Panc1 (cell line): ENCODE results near the gene KCP. TPM values are rescaled to one million over a fixed set of nuclear protein-coding genes. Genes with fewer than 3 reads are reported as not detected.
A peak's percentile ranks its signal among the peaks of the same experiment; 100 is the strongest.

Experiments
- ATAC-seq: fragments of 200-7000 bp; cut with Tn5 transposase; 2 replicates; pipeline ENCODE4 v1.9.1; 2020; ENCODE audit warnings: mild to moderate bottlenecking, moderate library complexity
- BruUV-seq: library from RNA; stranded (reverse); fragments of 400-500 nt; replicated peaks from 2 replicates; lab custom pipeline; 2021; lab: Mats Ljungman, UMichigan
- CTCF ChIA-PET: fragments of 300-600 bp; sonication (Branson Sonifier 250); formaldehyde crosslinking; loops from one replicate; lab custom pipeline; 2022; ENCODE audit warnings: antibody characterized with exemption; lab: Charles Lee
- POLR2A ChIA-PET: fragments of 300-600 bp; sonication (Branson Sonifier 250); formaldehyde crosslinking; loops from one replicate; lab custom pipeline; 2022; ENCODE audit warnings: antibody characterized with exemption; lab: Charles Lee
- DNase-seq: peaks from one replicate; pipeline ENCODE4 v3.0.0-alpha.2; 2010; ENCODE audit warnings: low read depth, low spot score
- H3K27ac ChIP-seq: 2 replicates; pipeline ENCODE4 v1.5.1; 2011; ENCODE audit warnings: mild to moderate bottlenecking, low read length, inconsistent platforms
- H3K27me3 ChIP-seq: fragments of 200-500 bp; sonication (Bioruptor generic); 2 replicates; pipeline ENCODE4 v1.6.0; 2014; ENCODE audit warnings: low read length, inconsistent platforms; ENCODE audit not compliant: control insufficient read depth, insufficient read depth
- H3K36me3 ChIP-seq: fragments of 200-500 bp; sonication (Bioruptor generic); 2 replicates; pipeline ENCODE4 v1.5.1; 2014; ENCODE audit warnings: inconsistent platforms, mild to moderate bottlenecking, low read length, moderate library complexity; ENCODE audit not compliant: control insufficient read depth, insufficient read depth
- H3K4me1 ChIP-seq: 2 replicates; pipeline ENCODE4 v1.5.1; 2011; ENCODE audit warnings: inconsistent platforms, mild to moderate bottlenecking, low read length, moderate library complexity; ENCODE audit not compliant: control insufficient read depth, insufficient read depth
- H3K4me3 ChIP-seq, 2 experiments: 2 replicates each; pipeline ENCODE4 v1.5.1; 2011 to 2012; ENCODE audit warnings: low read depth in 2 of 2, low read length in 2 of 2, mild to moderate bottlenecking in 2 of 2, inconsistent platforms in 1 of 2, moderate library complexity in 1 of 2
- H3K9me3 ChIP-seq: fragments of 200-500 bp; sonication (Bioruptor generic); 2 replicates; pipeline ENCODE4 v1.5.1; 2014; ENCODE audit warnings: low read depth, mild to moderate bottlenecking, inconsistent platforms, low read length, moderate library complexity; ENCODE audit not compliant: control insufficient read depth, insufficient read depth
- POLR2AphosphoS5 ChIP-seq: IDR thresholded peaks from 2 replicates; pipeline ENCODE4 v1.6.1; 2012; ENCODE audit warnings: mild to moderate bottlenecking, low read depth, low read length, moderate library complexity
- SIN3A ChIP-seq: IDR thresholded peaks from 2 replicates; pipeline ENCODE4 v1.6.1; 2012; ENCODE audit warnings: low read depth, mild to moderate bottlenecking, low read length, moderate library complexity, borderline replicate concordance; ENCODE audit not compliant: insufficient read depth
- TCF7L2 ChIP-seq: IDR thresholded peaks from 2 replicates; pipeline ENCODE4 v1.6.1; 2011; ENCODE audit warnings: mild to moderate bottlenecking, low read depth, low read length, inconsistent platforms
- in situ Hi-C: cut with HindIII; loops from 2 replicates; pipeline ENCODE4 v1.10.0; 2016; ENCODE audit warnings: low sequenced_read_pairs, low pct_unique_long_range_greater_than_20kb
- intact Hi-C: fragments of 100-400 bp; cut with micrococcal nuclease; formaldehyde crosslinking; loops from one replicate; pipeline ENCODE4 v1.10.0; 2022; ENCODE audit not compliant: unreplicated experiment
- total RNA-seq: library from RNA; stranded (reverse); gene quantifications from one replicate; pipeline ENCODE4 v1.2.1, GENCODE V29; 2021; ENCODE audit not compliant: unreplicated experiment
- TF ChIP-seq, protein P1 (sequence below): fragments of 450-650 bp; IDR thresholded peaks from 2 replicates; pipeline ENCODE4 v1.5.1; 2017; ENCODE audit warnings: mild to moderate bottlenecking
- TF ChIP-seq, protein P2 (sequence below), 2 experiments: IDR thresholded peaks; 2 replicates each; pipeline ENCODE4 v1.6.1; 2011 to 2012; ENCODE audit warnings: low read depth in 2 of 2, control low read depth in 1 of 2, low read length in 1 of 2, mild to moderate bottlenecking in 1 of 2, moderate library complexity in 1 of 2; ENCODE audit not compliant: insufficient read depth in 1 of 2

The KCP gene
- total RNA-seq, 1 experiment from 2014 or later = 0.13 TPM

GRCh38 chr7:128831994-128832879 is 78.3 kb downstream of the KCP start:
- TF ChIP-seq, protein P1, sequence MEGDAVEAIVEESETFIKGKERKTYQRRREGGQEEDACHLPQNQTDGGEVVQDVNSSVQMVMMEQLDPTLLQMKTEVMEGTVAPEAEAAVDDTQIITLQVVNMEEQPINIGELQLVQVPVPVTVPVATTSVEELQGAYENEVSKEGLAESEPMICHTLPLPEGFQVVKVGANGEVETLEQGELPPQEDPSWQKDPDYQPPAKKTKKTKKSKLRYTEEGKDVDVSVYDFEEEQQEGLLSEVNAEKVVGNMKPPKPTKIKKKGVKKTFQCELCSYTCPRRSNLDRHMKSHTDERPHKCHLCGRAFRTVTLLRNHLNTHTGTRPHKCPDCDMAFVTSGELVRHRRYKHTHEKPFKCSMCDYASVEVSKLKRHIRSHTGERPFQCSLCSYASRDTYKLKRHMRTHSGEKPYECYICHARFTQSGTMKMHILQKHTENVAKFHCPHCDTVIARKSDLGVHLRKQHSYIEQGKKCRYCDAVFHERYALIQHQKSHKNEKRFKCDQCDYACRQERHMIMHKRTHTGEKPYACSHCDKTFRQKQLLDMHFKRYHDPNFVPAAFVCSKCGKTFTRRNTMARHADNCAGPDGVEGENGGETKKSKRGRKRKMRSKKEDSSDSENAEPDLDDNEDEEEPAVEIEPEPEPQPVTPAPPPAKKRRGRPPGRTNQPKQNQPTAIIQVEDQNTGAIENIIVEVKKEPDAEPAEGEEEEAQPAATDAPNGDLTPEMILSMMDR = no peak
- TF ChIP-seq TCF7L2 (no peak), SIN3A (no peak), POLR2AphosphoS5 (no peak)
- no TSS peak for BruUV-seq
- POLR2A ChIA-PET = interaction anchor here (0.7 kb wide), 1 partner anchor 104 kb away, joined by 4 read pairs; no protein-coding TSS in a partner anchor
- Histone ChIP-seq H3K4me1 (peaks cover 23% of the 10 kb centered on the region), H3K27ac (no peak overlapping the region), H3K4me3 (peak overlapping the region in 1 of 2 experiments; percentile 43; a peak in 1 of 4 replicates), H3K36me3 (no peaks in the 10 kb centered on the region), H3K9me3 (no peaks in the 10 kb centered on the region), H3K27me3 (no peaks in the 10 kb centered on the region)
- in situ Hi-C loops (no loop called here), intact Hi-C loops (no loop called here)
- CTCF ChIA-PET = interaction anchor here (0.6 kb wide), 2 partner anchors 38 to 165 kb away, joined by 4 to 7 read pairs; no protein-coding TSS in a partner anchor
- ATAC-seq = no peak
- DNase-seq = no peak

DNA sequence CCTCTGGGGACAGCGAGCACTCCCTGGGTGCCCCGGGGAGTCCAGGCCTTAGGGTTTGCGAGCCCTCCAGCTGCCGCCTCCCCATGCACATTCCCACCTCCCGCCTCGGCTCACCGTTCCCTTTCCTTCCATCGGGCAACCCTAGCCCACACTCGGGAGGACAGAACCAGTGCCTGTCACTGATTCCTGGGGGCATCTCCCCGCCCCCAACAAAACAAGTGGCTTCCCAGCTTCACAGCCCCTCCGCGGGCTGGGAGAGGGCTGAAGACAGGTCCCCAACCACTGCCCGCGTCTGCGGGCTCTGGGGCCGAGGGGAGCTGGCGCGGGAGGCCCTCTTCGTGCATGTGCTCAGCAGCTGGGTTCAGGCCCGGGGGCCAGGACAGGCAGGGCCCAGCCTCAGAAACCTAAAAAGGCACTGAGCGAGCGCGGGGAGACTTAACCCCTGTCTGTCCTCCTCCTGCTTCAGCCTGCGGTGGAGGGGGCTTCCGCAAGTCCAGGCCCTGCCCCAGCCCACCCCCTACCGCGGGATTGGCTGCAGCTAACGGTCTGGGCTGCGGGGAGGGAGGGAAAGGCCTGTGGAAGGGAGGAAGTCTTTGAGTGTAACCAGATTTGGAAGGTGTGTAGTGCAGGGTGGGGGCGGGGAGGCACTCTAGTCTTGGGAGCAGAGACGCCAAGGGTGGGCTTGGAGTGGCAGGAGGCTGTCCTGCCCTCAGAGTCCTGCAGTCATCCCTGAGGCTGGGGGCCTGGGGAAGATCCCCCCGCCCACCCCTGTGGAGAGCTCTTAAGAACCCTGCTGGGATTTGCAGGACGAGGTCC is 79.1 kb downstream of the KCP start:
- no peak for DNase-seq
- POLR2A ChIA-PET = interaction anchor here (0.7 kb wide), 1 partner anchor 105 kb away, joined by 4 read pairs; no protein-coding TSS in a partner anchor
- H3K4me1 ChIP-seq = peaks cover 23% of the 10 kb centered on the region

More for the DNA sequence above, 79.1 kb downstream of the KCP start:
- intact Hi-C loops (no loop called here), in situ Hi-C loops (no loop called here)
- peak overlapping the region; percentile 33 to 43; a peak in 2 of 4 replicates for H3K4me3 ChIP-seq
- no peaks in the 10 kb centered on the region for H3K36me3 ChIP-seq
- CTCF ChIA-PET = interaction anchor here (0.6 kb wide), 2 partner anchors 39 to 164 kb away, joined by 4 to 7 read pairs; no protein-coding TSS in a partner anchor
- H3K27ac ChIP-seq = no peak overlapping the region
- TF ChIP-seq, protein P1 = no peak
- TF ChIP-seq, protein P2, sequence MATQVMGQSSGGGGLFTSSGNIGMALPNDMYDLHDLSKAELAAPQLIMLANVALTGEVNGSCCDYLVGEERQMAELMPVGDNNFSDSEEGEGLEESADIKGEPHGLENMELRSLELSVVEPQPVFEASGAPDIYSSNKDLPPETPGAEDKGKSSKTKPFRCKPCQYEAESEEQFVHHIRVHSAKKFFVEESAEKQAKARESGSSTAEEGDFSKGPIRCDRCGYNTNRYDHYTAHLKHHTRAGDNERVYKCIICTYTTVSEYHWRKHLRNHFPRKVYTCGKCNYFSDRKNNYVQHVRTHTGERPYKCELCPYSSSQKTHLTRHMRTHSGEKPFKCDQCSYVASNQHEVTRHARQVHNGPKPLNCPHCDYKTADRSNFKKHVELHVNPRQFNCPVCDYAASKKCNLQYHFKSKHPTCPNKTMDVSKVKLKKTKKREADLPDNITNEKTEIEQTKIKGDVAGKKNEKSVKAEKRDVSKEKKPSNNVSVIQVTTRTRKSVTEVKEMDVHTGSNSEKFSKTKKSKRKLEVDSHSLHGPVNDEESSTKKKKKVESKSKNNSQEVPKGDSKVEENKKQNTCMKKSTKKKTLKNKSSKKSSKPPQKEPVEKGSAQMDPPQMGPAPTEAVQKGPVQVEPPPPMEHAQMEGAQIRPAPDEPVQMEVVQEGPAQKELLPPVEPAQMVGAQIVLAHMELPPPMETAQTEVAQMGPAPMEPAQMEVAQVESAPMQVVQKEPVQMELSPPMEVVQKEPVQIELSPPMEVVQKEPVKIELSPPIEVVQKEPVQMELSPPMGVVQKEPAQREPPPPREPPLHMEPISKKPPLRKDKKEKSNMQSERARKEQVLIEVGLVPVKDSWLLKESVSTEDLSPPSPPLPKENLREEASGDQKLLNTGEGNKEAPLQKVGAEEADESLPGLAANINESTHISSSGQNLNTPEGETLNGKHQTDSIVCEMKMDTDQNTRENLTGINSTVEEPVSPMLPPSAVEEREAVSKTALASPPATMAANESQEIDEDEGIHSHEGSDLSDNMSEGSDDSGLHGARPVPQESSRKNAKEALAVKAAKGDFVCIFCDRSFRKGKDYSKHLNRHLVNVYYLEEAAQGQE (IDR thresholded peaks at IDR 0.05; ENCODE audit: insufficient read depth in 1 of 2, low read depth in 2 of 2, low read length in 1 of 2) = no peak
- TF ChIP-seq SIN3A (no peak), POLR2AphosphoS5 (no peak), TCF7L2 (no peak)
- H3K27me3 ChIP-seq = no peaks in the 10 kb centered on the region
- H3K9me3 ChIP-seq = no peaks in the 10 kb centered on the region
- ATAC-seq = peak; percentile 31; the same call in 1 of the 2 replicates
- BruUV-seq = no TSS peak
